CD4-positive, alpha-beta T cell treated with Interleukin-6 for 4 hours (primary cell): Measurements from ENCODE around the gene ATXN10.
"Not testable (repeated sequence)": the region's sequence is repeated elsewhere in the genome, so short reads cannot be mapped to it uniquely, and the experiment has no call there.

ENCODE experiments used
- DNase-seq: peaks from one replicate; pipeline ENCODE4 v3.0.0-alpha.2; 2020; ENCODE audit warnings: mixed read lengths

ATXN10 gene

DNA sequence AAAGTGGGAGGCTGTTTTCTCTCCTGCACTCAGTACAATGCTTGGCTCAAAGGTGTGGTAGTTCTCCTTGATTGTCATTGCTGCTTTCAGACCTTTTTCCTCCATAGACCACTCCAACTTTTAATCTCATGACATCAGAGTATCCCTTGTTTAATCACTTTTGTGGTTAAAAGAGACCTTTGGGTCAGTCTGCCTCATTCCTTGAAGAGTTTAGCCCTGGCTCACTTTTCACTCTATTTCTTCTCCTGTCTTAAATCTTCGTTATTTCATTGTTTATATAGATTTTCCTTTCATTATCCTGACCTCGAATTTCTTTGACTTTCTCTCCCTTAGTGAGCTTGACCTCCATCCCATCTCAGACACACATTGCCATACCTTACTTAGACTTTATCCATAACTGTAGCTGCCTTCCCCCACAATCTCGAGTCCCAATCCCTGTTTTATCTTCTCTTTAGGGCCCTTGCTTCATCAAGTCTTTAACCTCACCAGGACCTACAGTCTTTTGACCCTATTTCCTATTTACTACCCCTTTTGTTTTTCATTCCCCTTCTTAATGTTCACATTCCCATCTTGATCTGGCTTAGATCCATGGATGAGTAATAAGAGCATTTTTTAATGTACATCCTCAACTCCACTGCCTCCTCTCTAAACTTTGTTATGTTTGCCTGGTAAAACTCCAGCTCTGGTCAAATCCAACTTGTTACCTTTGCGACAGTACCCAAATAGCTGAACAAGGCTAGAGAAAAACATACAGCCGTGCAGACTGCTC lies 9.5 kb downstream of the ATXN10 start:
- no peak for DNase-seq

DNA sequence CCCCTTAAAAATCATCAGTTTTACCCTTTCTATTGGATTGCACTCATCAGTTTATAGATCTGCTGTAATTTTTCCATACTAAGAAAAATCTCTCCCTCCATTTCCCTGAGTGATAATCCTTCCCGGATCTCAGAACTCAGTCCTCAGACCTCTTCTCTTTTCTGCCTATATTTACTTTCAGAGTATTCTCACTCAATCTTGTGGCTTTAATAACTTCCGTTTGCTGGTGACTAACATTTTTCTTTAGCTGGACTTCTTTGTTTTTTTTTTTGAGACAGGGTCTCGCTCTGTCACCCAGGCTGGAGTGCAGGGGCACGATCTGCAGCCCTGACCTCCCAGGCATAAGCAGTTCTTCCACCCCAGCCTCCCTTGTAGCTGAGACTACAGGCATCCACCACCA lies 10.4 kb downstream of the ATXN10 start:
- no peak for DNase-seq

DNA sequence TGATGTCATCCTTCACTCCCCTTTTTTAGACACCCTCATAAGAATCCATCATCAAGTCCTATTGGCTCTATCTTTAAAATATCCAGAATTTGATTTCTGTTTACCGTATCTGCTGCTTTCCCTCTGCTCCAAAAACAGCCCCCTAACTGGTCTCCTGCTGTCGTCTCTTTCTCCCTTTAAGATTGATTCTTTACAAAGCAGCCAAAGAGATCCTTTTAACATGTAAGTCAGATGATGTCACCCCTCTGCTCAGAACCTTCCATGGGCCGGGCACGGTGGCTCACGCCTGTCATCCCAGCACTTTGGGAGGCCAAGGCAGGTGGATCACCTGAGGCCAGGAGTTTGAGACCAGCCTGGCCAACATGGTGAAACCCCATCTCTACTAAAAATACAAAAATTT lies 11.1 kb downstream of the ATXN10 start:
- not testable (repeated sequence) for DNase-seq

DNA sequence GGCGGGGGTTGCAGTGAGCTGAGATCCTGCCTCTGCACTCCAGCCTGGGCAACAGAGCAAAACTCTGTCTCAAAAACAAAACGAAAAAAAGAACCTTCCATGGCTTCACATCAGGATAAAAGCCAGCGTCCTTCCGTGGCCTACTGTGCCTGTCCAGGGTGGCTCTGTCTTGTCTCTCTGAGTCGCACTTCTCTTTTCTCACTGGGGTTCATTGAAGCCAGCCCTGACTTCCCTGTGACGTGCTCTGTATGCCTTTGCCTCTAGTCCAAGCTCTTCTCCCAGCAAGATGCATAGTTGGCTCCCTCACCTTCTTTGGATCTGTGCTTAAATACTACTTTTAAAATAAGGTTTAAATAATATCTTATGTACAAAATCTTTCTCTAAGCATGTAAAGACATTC lies 11.6 kb downstream of the ATXN10 start:
- DNase-seq: no peak

DNA sequence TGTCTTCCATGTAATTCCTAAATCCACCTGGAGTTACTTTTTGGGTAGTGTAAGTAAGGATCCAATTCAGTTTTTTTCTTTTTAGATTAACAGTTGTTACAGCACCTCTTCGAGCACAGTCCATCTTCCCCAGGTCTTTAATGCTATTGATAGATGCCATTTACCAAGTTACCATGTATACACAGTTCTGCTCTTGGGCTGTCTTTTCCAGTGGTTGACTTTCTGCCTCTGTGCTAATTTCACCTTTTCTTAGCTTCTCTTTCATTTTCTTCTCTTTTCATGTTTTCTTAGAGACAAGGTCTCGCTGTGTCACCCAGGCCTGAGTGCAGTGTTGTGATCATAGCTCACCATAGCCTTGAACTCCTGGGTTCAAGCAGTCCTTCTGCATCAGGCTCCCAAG lies 12.0 kb downstream of the ATXN10 start:
- DNase-seq: no peak

DNA sequence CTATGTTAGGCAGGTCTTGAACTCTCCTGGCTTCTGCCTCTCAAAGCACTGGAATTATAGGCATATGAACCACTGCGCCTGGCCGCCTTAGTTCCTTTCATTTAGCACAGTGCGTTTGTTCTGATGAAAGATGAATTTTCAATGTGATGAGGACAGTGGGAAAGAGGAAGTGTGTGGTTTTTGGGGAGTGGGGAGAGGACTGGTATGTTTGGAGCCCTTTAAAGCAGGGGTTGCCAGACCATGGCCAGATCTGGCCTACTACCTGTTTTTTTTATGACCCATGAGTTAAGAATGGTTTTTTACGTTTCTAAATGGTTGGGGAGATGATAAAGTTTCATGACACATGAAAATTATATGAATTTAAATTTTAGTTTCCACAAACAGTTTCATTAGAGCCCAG lies 12.5 kb downstream of the ATXN10 start:
- no peak for DNase-seq

DNA sequence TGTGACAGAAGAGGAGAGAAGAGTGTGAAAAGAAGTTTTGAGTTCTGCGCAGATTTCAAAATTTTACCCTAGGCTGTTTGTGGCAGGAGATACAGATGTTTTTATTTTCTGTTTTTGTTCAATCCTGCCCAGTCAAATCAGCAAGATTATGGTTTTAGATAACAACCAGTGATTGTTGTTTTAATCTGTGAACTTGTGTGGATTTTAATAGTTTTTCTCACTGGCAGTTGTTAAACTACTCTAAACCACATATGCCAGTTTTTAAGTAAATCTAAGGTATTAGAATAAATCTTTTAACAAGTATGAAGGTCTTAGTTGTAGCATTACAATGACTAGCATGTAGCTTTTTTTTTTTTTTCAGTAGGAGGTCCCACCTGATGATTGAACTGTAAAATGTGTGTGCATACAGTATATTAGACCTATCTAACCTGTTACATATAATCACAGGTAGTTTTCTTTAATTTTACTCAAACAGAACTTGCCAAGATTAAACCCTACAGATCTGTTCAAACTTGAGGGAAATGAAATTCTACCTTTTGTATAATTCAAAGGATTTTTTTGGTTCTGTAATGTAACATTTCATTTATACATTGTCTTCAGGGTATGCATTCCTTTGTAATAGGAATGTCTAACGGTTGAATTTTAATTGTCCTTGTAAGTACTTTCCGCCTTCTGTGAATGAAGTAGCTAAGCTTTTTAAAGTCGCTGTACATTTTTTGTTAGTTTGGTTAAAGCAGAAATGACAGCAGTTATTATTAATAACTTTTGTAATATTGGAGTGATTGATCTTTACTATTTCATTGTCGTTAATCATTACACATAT lies 13.3 kb downstream of the ATXN10 start:
- no peak for DNase-seq

DNA sequence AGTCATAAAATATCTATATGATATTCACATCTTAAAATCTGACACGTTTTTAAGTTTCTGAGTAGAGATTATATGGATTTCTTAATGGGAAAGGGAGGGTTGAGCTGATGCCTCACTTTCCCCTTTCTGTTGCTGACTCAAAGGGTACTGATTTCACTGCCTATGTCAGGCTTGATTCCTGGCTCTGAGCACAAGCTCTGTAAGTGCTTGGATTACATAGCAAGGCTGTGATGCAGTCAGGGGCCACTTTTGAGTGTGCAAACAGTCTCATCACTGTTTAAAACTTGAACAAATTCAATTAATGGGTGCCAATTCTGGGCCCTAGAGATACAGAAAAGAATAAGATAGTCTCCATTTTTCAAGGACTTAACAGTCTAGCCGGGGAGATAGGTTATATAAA lies 14.4 kb downstream of the ATXN10 start:
- no peak for DNase-seq

DNA sequence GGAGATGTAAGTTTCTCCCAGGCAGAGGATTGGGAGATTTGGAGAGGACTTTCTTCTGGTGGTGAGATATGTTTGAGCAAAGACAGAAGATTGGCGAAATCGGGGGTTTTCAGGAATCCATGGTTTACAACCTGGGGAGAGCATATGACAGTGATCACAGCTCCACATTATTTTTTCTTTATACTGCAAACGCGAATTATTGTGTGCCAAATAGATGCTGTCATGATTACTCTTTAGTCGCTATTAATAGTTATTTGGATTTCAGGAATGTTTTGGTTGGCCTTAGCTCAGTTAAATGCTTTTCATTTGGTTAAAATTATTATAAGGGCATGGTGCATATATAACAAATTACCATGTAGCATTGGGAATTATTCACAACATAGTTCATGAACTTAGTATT lies 15.2 kb downstream of the ATXN10 start:
- no peak for DNase-seq

DNA sequence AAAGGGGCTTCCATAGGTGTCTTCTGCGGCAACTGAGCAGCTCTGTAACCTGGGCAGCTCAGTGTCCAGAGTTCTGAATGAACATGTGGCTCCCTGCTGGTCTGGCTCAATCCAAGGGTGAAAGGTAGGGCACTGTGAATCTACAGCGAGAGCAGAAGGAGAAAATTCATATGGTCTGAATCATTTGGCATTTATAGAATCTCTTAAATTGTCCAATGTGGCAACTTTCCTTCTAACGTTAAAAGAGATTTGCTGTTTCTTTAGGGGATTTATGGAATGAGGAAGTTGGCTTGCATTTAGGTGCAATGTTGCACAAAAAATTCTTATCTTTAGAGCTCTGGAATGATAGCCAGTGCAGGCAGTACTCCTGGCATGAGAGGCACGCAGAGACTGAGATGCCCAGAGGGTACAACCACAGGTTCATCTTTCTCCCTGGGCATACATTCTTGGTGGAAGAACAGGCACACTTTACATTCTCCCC lies 17.0 kb downstream of the ATXN10 start:
- no peak for DNase-seq

DNA sequence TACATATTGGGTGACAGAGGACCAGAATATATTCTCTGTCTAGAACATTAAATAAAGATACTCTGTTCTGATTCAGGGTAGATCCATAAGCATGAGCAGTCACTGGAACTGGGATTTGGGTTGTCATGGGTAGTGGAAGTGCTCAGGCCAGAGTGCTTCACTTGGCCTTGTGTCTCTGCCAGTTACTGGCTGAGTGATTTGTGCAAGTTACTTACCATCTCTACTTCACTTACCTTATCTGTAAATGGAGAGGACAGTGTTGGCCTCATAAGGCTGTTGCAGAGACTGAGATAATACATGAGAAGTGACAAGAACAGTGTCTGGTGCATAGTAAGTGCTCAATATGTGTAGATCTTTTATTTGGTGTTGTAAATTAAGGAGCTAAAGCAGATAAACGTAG lies 17.6 kb downstream of the ATXN10 start:
- DNase-seq: no peak

DNA sequence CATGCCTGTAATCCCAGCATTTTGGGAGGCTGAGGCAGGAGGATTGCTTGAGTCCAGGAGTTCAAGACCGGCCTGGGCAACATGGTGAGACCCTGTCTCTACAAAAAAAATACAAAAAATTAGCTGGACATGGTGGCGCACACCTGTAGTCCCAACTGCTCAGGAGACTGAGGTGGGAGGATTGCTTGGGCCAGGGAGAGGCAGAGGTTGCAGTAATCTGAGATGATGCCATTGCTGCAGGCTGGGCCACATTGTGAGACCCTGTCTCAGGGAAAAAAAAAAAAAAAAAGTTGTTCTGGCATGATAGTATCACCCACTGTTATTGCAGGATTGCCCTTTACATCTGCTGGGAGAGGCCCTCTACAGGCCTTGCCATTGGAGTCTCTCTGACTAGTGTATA lies 18.4 kb downstream of the ATXN10 start:
- no peak for DNase-seq

DNA sequence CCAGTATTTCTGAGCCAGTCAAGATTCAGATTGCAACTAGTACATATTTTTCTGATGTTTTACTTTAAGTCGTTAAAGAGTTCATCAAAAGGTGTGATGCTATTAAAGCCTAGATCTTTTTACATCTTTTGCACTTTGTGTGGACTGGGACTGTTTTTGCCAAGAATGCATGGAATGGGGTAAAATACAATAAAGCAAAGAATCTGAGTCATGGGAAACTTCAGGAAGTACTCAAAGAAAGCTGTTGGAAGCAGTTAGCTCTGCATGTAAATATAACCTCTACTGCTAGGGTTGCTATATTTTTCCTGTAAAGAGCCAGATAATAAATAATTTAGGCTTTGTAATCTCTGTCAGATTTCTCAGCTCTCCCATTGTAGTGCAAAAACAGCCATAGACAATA lies 20.9 kb downstream of the ATXN10 start:
- no peak for DNase-seq

DNA sequence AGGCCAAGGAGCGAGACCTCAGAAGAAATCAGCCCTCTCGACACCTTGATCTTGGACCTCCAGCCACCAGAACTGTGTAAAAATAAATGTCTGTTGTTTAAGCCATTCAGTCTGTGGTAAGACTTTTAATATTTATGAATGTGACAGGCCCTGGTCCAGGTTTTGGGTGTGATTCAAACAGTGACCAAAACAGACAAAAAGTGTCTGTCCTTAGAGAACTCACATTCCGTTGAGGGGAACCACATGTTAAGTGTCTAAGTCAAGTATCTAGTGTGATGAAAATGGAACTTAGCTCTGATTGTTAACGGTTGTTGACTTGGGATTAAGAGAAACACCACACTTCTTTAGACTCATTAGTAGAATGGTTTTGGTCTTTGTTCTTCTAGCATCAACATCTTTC lies 22.2 kb downstream of the ATXN10 start:
- DNase-seq: no peak

DNA sequence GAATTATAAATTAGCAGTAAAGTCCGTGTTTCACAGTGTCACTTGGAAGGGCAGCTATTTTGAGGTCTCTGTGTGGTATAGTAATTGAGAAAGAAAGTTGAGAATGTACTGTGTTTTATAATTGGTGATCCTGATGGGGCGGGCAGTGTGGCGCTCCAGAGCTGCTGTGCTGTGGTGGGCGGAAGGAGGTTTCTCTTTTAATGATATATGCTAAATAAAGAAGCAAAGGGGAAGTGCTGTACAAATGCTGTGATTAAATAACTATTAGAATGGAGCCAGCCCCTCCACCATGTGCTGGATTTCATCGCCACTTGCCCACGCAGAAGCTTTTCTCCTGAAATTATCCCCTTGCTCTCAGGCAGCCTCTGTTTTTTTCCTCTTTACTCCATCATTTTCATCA lies 24.6 kb downstream of the ATXN10 start:
- no peak for DNase-seq

DNA sequence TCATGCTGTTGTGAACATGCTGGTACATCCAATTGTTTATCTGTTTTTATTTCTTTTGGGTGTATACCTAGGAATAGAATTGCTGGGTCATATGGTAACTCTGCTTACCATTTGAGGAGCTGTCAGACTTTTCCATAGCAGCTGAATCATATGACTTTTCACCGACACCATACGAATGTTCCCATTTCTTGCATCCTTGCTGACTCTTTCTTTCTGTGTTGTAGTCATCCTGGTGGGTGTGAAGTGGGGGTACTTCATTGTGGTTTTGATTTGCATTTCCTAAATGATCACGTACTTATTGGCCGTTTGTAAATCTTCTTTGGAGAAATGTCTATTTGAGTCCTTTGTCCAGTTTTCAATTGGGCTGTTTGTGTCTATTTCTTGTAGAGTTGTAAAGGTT lies 26.5 kb downstream of the ATXN10 start:
- DNase-seq: no peak

DNA sequence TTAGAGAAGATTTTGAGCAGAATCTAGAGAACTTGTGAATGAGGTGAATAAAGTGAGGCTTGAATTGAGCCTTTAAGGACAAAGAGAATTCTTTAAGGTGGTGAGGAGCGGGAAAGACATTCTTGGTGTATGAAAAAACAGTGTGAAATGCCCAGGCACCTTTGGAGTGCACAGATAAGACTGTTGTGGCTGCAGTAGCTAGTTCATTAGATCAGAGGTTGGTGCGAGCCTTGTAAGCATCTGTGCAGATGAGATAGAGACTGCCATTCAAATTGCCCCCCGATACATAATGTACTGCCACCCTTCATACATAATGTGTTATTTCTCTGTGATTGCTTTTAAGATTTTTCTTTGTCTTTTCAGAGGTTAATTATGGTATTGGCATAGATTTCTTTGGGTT lies 31.3 kb downstream of the ATXN10 start:
- DNase-seq: no peak

DNA sequence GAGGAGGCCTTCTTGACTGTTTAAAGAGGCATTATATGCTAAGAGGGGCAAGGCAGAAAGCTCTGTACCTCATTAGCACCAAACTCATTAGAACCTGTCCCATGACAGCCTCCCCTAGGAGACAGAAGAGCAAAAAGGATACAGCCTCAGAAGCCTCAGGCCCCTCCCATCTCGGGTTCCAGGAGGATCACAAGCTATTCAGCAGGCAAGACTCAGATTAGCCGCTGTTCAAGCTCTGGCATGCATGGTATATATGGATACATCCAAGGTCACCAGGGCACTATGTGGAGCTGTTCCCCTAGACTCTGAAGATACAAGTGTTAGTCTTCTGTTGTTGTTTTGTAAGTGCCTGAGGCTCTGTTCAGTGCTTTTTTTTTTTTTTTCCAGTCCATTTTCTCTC lies 32.1 kb downstream of the ATXN10 start:
- DNase-seq: no peak

DNA sequence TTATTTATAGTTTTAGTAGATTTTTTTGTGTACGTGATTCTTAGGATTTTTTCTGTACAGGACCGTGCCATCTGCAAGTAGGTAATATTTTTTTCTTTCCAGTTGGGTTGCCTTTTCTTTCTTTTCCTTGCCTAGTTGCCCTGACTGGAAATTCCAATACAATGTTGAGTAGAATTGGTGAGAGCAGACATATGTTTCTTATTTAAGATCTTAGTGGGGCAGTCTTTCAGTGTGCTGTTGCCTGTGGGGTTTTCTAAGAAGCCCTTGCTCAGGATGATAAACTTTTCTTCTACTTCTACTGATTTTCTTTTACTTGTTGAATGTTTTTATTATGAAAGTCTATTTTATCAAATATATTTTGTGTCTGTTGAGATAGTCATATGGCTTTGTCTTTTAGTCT lies 33.0 kb downstream of the ATXN10 start:
- DNase-seq: no peak

DNA sequence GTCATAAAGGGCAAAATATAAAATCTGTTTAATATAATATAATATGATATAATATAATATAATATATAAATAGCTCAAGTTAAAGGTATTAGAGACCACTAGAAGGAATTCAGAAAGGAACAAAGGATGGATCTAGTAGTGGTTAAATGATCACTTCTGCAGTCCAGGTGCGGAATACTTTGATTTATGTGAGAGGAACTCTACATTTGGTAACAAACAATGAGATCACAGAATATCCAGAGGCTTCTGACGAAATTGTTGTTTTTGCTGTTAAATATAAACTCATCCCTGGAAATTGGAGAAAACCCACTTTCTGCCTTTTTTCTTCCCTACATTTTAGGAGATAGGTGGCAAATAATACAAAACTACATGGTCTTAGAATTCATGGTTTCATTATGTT lies 36.0 kb downstream of the ATXN10 start:
- no peak for DNase-seq

DNA sequence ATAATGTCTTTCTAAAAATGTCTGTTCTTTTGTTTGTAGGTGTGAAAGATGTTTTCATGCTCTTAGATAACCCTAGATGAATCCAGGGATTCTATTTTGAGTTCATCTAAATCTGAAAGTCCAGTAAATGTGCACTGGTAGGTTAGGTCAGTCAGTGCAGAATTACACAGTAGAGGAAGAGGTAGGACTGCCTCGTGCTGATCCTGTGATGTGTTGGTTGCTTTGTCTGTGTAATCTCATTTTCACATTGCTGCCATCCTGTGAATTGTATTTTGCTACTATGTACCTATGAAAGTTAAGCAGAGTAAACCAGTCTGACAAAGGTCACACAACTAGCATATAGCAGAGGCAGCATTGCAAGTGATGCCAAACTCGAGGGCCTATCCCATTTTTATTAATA lies 36.5 kb downstream of the ATXN10 start:
- DNase-seq: no peak

DNA sequence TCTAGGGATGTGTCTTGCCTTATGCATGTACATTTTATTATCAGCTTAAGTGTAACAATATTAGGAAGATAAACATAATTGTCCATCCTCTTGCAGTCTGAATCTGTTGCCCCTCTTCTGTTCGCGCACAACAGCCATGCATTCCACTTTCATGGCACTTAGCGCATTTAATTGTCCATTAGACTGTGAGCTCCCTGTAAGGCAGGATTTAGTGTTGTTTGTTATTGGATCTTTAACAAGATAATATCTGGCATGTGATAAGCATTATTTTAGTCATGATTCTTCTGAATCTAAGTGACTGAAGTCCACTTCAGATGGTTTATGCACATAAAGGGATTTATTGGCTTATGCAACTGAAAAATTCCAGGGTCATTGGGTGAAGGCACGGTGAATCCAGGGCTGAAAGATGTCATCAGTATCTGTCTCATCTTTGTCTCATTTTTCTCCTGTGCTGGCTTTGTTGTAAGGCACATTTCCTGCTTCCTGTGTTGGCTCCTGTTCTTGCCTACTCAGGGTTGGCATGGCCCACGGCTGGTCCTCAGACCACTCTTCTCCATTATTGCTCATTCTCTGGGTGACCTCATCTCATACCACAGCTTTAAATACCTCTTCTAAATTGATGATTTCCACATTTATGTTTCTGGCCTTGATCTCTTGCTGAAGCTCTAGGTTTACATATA lies 37.6 kb downstream of the ATXN10 start:
- no peak for DNase-seq

DNA sequence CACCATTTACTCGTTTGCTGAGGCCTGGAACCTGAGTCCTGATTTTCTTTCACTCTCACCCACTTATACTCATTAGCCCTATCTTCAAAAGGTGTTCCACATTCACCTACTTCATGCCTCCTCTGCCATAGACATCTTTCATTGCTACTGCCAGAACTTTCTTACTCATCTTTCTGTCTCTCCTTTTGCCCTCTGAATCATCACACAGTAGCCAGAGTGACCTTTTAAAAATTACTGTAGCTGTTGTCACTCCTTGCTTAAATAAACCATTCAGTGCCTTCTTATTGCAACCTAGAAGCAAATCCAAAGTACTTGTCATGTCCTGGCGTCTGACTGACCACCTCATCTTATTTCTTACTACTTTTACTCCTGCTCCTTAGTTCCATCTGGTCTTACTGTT lies 38.2 kb downstream of the ATXN10 start:
- DNase-seq: no peak

DNA sequence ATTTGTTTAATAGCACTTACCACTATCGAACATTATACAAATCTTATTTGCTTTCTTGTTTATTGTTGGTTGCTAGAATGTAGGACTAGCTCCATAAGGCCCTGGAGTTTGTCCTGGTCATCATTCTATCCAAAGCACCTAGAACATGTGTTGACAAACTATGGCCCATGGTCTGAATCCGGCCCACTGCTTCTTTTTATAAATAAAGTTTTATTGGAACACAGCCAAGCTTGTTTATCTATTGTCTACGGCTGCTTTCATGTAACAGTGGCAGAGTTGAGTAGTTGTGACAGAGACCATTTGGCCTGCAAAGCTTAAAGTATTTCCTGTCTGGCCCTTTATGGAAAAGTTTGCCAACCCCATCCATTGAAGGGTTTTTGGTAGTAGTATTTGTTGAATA lies 38.8 kb downstream of the ATXN10 start:
- no peak for DNase-seq
